IMR-90 (cell line): ENCODE data around the gene NDUFA7. TPM values are rescaled to one million over a fixed set of nuclear protein-coding genes. Genes with fewer than 3 reads are reported as not detected.

Source experiments
- ATAC-seq: fragments of 200-7000 bp; cut with Tn5 transposase; 2 replicates; pipeline ENCODE4 v1.9.1; 2020; ENCODE audit warnings: low read depth, mild to moderate bottlenecking, moderate library complexity
- BruUV-seq: library from RNA; stranded (reverse); fragments of 400-500 nt; replicated peaks from 2 replicates; lab custom pipeline; 2021; lab: Mats Ljungman, UMichigan
- CTCF ChIA-PET: fragments of 300-600 bp; formaldehyde crosslinking; extraction: SDS; loops from one replicate; lab custom pipeline; 2021; ENCODE audit warnings: antibody characterized with exemption; lab: Yijun Ruan, JAX
- POLR2A ChIA-PET: fragments of 300-600 bp; sonication (Branson Sonifier 250); formaldehyde crosslinking; loops from one replicate; lab custom pipeline; 2022; ENCODE audit warnings: antibody characterized with exemption; ENCODE audit not compliant: unreplicated experiment; lab: Charles Lee
- DNase-seq: peaks from one replicate; pipeline ENCODE4 v3.0.0; 2013
- H2AFZ ChIP-seq: replicated peaks from 2 replicates; pipeline ENCODE3; 2013; ENCODE audit warnings: low read length, mild to moderate bottlenecking; ENCODE audit not compliant: poor library complexity
- H2AK5ac ChIP-seq: 2 replicates; pipeline ENCODE4 v1.6.1; 2013; ENCODE audit warnings: low read depth, low read length, inconsistent platforms
- H2AK9ac ChIP-seq: replicated peaks from 2 replicates; pipeline ENCODE3; 2013; ENCODE audit warnings: mild to moderate bottlenecking, low read depth, low read length, moderate library complexity; ENCODE audit not compliant: poor library complexity
- H2BK120ac ChIP-seq: 2 replicates; pipeline ENCODE4 v1.6.1; 2013; ENCODE audit warnings: low read depth, low read length, inconsistent platforms
- H2BK15ac ChIP-seq: 3 replicates; pipeline ENCODE4 v1.6.1; 2013; ENCODE audit warnings: low read depth, low read length, inconsistent platforms
- H2BK20ac ChIP-seq: 2 replicates; pipeline ENCODE4 v1.6.1; 2013; ENCODE audit warnings: low read depth, mild to moderate bottlenecking, inconsistent platforms, low read length, moderate library complexity
- H2BK5ac ChIP-seq: 2 replicates; pipeline ENCODE4 v1.6.1; 2013; ENCODE audit warnings: mild to moderate bottlenecking, low read depth, low read length, inconsistent platforms; ENCODE audit not compliant: poor library complexity, severe bottlenecking
- H3K14ac ChIP-seq: replicated peaks from 2 replicates; pipeline ENCODE4 v1.6.1; 2013; ENCODE audit warnings: low read depth, low read length, inconsistent platforms
- H3K18ac ChIP-seq: 2 replicates; pipeline ENCODE4 v1.6.1; 2013; ENCODE audit warnings: low read depth, low read length, control low read depth
- H3K23ac ChIP-seq: 2 replicates; pipeline ENCODE4 v1.6.1; 2013; ENCODE audit warnings: low read depth, low read length, inconsistent platforms
- H3K27ac ChIP-seq: 2 replicates; pipeline ENCODE4 v1.5.1; 2013; ENCODE audit warnings: mild to moderate bottlenecking, control low read depth, low read length; ENCODE audit not compliant: insufficient read depth
- H3K27me3 ChIP-seq: 2 replicates; pipeline ENCODE4 v1.6.1; 2013; ENCODE audit warnings: low read length; ENCODE audit not compliant: control insufficient read depth, insufficient read depth
- H3K36me3 ChIP-seq: 2 replicates; pipeline ENCODE4 v1.6.1; 2013; ENCODE audit warnings: low read length, mixed read lengths; ENCODE audit not compliant: control insufficient read depth, insufficient read depth
- H3K4ac ChIP-seq: 2 replicates; pipeline ENCODE4 v1.6.1; 2013; ENCODE audit warnings: low read depth, low read length, inconsistent platforms
- H3K4me1 ChIP-seq: 2 replicates; pipeline ENCODE4 v1.6.1; 2013; ENCODE audit warnings: low read length, mixed read lengths; ENCODE audit not compliant: control insufficient read depth, insufficient read depth
- H3K4me2 ChIP-seq: 2 replicates; pipeline ENCODE4 v1.6.1; 2013; ENCODE audit warnings: low read depth, mild to moderate bottlenecking, control low read depth, low read length, moderate library complexity
- H3K4me3 ChIP-seq: 2 replicates; pipeline ENCODE4 v1.5.1; 2013; ENCODE audit warnings: low read depth, mild to moderate bottlenecking, control low read depth, low read length, moderate library complexity; ENCODE audit not compliant: insufficient read depth
- H3K56ac ChIP-seq: 2 replicates; pipeline ENCODE4 v1.6.1; 2013; ENCODE audit warnings: low read length, inconsistent platforms; ENCODE audit not compliant: insufficient read depth; ENCODE audit errors: extremely low read depth
- H3K79me1 ChIP-seq, 2 experiments: 2 replicates each; pipeline ENCODE4 v1.6.1; 2013; ENCODE audit warnings: low read length in 2 of 2, inconsistent platforms in 1 of 2, low read depth in 1 of 2
- H3K9ac ChIP-seq: 2 replicates; pipeline ENCODE4 v1.6.1; 2013; ENCODE audit warnings: low read depth, low read length, control low read depth
- H3K9me1 ChIP-seq: 2 replicates; pipeline ENCODE4 v1.6.1; 2013; ENCODE audit warnings: low read length, inconsistent platforms; ENCODE audit not compliant: insufficient read depth
- H3K9me3 ChIP-seq: 2 replicates; pipeline ENCODE4 v1.6.1; 2013; ENCODE audit warnings: low read length; ENCODE audit not compliant: control insufficient read depth, insufficient read depth
- H4K20me1 ChIP-seq: 2 replicates; pipeline ENCODE4 v1.6.1; 2013; ENCODE audit warnings: low read length, inconsistent platforms; ENCODE audit not compliant: insufficient read depth
- H4K5ac ChIP-seq: 2 replicates; pipeline ENCODE4 v1.6.1; 2013; ENCODE audit warnings: mild to moderate bottlenecking, low read depth, low read length, control low read depth
- H4K8ac ChIP-seq, 2 experiments: 2 replicates each; pipeline ENCODE4 v1.6.1; 2013; ENCODE audit warnings: low read depth in 2 of 2, low read length in 2 of 2, control low read depth in 1 of 2, inconsistent platforms in 1 of 2
- H4K91ac ChIP-seq: 2 replicates; pipeline ENCODE4 v1.6.1; 2013; ENCODE audit warnings: low read depth, low read length, inconsistent platforms; ENCODE audit not compliant: insufficient read depth
- BHLHE40 ChIP-seq: fragments of 150-350 bp; IDR thresholded peaks from 2 replicates; pipeline ENCODE4 v1.6.1; 2016; ENCODE audit warnings: mild to moderate bottlenecking, low read depth, low read length
- CEBPB ChIP-seq: IDR thresholded peaks from 2 replicates; pipeline ENCODE4 v1.6.1; 2012; ENCODE audit warnings: low read depth, low read length, improper control_type of control experiment
- CHD1 ChIP-seq: IDR thresholded peaks from 2 replicates; pipeline ENCODE4 v1.6.1; 2012; ENCODE audit warnings: low read depth, low read length, improper control_type of control experiment
- CTCF ChIP-seq: conservative IDR thresholded peaks from 2 replicates; pipeline ENCODE4 v1.5.1; 2012; ENCODE audit warnings: mild to moderate bottlenecking, low read depth, low read length, improper control_type of control experiment
- ELK1 ChIP-seq: fragments of 150-350 bp; IDR thresholded peaks from 2 replicates; pipeline ENCODE4 v1.6.1; 2016; ENCODE audit warnings: low read depth, mild to moderate bottlenecking, low read length, moderate library complexity, borderline replicate concordance
- FOS ChIP-seq: fragments of 150-350 bp; IDR thresholded peaks from 2 replicates; pipeline ENCODE4 v1.6.1; 2016; ENCODE audit warnings: low read depth, low read length
- MAFK ChIP-seq: IDR thresholded peaks from 2 replicates; pipeline ENCODE4 v1.6.1; 2012; ENCODE audit warnings: low read depth, low read length, improper control_type of control experiment
- MAZ ChIP-seq: IDR thresholded peaks from 2 replicates; pipeline ENCODE4 v1.6.1; 2012; ENCODE audit warnings: low read depth, mild to moderate bottlenecking, low read length, improper control_type of control experiment, moderate library complexity, borderline replicate concordance
- MXI1 ChIP-seq: IDR thresholded peaks from 2 replicates; pipeline ENCODE4 v1.6.1; 2012; ENCODE audit warnings: low read depth, mild to moderate bottlenecking, low read length, moderate library complexity, borderline replicate concordance
- NFE2L2 ChIP-seq: fragments of 150-350 bp; IDR thresholded peaks from 2 replicates; pipeline ENCODE4 v1.6.1; 2016; ENCODE audit warnings: low read depth, mild to moderate bottlenecking, low read length
- POLR2A ChIP-seq: IDR thresholded peaks from 2 replicates; pipeline ENCODE4 v1.6.1; 2012; ENCODE audit warnings: mild to moderate bottlenecking, low read depth, low read length
- RAD21 ChIP-seq: IDR thresholded peaks from 2 replicates; pipeline ENCODE4 v1.6.1; 2012; ENCODE audit warnings: low read length, improper control_type of control experiment
- RCOR1 ChIP-seq: IDR thresholded peaks from 2 replicates; pipeline ENCODE4 v1.6.1; 2012; ENCODE audit warnings: mild to moderate bottlenecking, low read length, improper control_type of control experiment; ENCODE audit not compliant: insufficient replicate concordance
- RFX5 ChIP-seq: IDR thresholded peaks from 2 replicates; pipeline ENCODE4 v1.8.0; 2012; ENCODE audit warnings: low read depth, mild to moderate bottlenecking, low read length, moderate library complexity
- SMC3 ChIP-seq: fragments of 150-350 bp; IDR thresholded peaks from 2 replicates; pipeline ENCODE4 v1.6.1; 2016; ENCODE audit warnings: low read depth, mild to moderate bottlenecking, antibody characterized with exemption, low read length, moderate library complexity
- USF2 ChIP-seq: fragments of 150-350 bp; IDR thresholded peaks from 2 replicates; pipeline ENCODE4 v1.6.1; 2017; ENCODE audit warnings: mild to moderate bottlenecking, antibody characterized with exemption, low read length, low read depth
- WGBS, 2 experiments: methylation state at CpG; one replicate each; pipeline versions ENCODE4 v1.1.5 to v1.1.7; 2013; ENCODE audit warnings: missing lambda C conversion rate in 2 of 2; ENCODE audit not compliant: insufficient read length in 1 of 2; ENCODE audit errors: extremely low coverage in 2 of 2; 5-methylcytosine and 5-hydroxymethylcytosine counted together
- dilution Hi-C: fragments of 300-500 bp; cut with HindIII; formaldehyde crosslinking; loops from one replicate; pipeline ENCODE4 v1.14.3; 2018; ENCODE audit warnings: low sequenced_read_pairs; ENCODE audit not compliant: unreplicated experiment
- in situ Hi-C: fragments of 300-500 bp; cut with MboI; formaldehyde crosslinking; loops from 3 replicates; pipeline ENCODE4 v1.14.3; 2019; ENCODE audit warnings: low sequenced_read_pairs, inconsistent platforms, mixed read lengths
- intact Hi-C: fragments of 100-400 bp; cut with micrococcal nuclease; formaldehyde crosslinking; loops from 2 replicates; pipeline ENCODE4 v1.10.0; 2022
- polyA plus RNA-seq, 3 experiments: library from polyadenylated mRNA; depleted of rRNA; stranded (reverse); fragments of >200 nt; gene quantifications; 2 replicates each; pipeline ENCODE4 v1.2.3, GENCODE V29; 2012; ENCODE audit warnings: low replicate concordance in 1 of 3
- total RNA-seq: library from RNA; depleted of rRNA; stranded (reverse); fragments of >200 nt; gene quantifications from 2 replicates; pipeline ENCODE4 v1.2.3, GENCODE V29; 2012

Gene NDUFA7
- total and polyA plus RNA-seq, 2 of the 4 experiments (the other 2 are of a cell fraction): 20.6 to 50.7 TPM

- H3K36me3 ChIP-seq: no peaks in the 10 kb centered on the region
- WGBS, 2 experiments: 20% methylated on average over 1 of the region's 8 CpGs; no CpG with 5 or more reads in 1 of the 2 experiments
- H2AFZ ChIP-seq: no peak overlapping the region
- no peak overlapping the region for H3K9ac ChIP-seq
- in situ Hi-C loops (no loop called here), dilution Hi-C loops (no loop called here), intact Hi-C loops (no loop called here)
- no peak overlapping the region for H3K14ac ChIP-seq
- peaks cover 6% of the 10 kb centered on the region for H3K9me3 ChIP-seq
- ChIA-PET CTCF (interaction anchor here (1.0 kb wide), 1 partner anchor 8 kb away, joined by 6 read pairs; no protein-coding TSS in a partner anchor), POLR2A (no interaction called here)
- no peaks in the 10 kb centered on the region for H3K4me1 ChIP-seq
- H3K18ac ChIP-seq: no peak overlapping the region
- BruUV-seq: no TSS peak
- ATAC-seq: no peak
- no peak for DNase-seq
- H3K27me3 ChIP-seq: peaks cover 39% of the 10 kb centered on the region
- H4K8ac ChIP-seq: no peak overlapping the region
- H2BK120ac ChIP-seq: no peak overlapping the region
- no peak overlapping the region for H2AK5ac ChIP-seq
- no peak overlapping the region for H2BK20ac ChIP-seq
- no peak overlapping the region for H4K5ac ChIP-seq
- H3K9me1 ChIP-seq: no peaks in the 10 kb centered on the region
- H3K79me1 ChIP-seq: no peaks in the 10 kb centered on the region
- no peaks in the 10 kb centered on the region for H4K20me1 ChIP-seq
- no peak overlapping the region for H3K4me3 ChIP-seq
- H2AK9ac ChIP-seq: no peak overlapping the region
- H4K91ac ChIP-seq: no peak overlapping the region
- H3K4ac ChIP-seq: no peak overlapping the region
- H2BK15ac ChIP-seq: no peak overlapping the region
- TF ChIP-seq RAD21 (no peak), POLR2A (no peak), SMC3 (no peak), RFX5 (no peak), FOS (no peak), MXI1 (no peak), CEBPB (no peak), ELK1 (no peak), MAFK (no peak), RCOR1 (no peak), BHLHE40 (no peak), NFE2L2 (no peak), MAZ (no peak), USF2 (no peak), CTCF (no peak), CHD1 (no peak)
- no peak overlapping the region for H3K4me2 ChIP-seq
- no peak overlapping the region for H3K56ac ChIP-seq
- H3K23ac ChIP-seq: no peak overlapping the region
- H3K27ac ChIP-seq: no peak overlapping the region
- no peak overlapping the region for H2BK5ac ChIP-seq
These were observed 10.2 kb upstream of the NDUFA7 start for GRCh38 chr19:8331263-8331845.
